Gastroesophageal sphincter (tissue), 3 donors: ENCODE measurements around the gene SETD1A.
A peak's percentile ranks its signal among the peaks of the same experiment; 100 is the strongest.

Experiments
- EP300 ChIP-seq: sonication (generic); formaldehyde crosslinking; IDR thresholded peaks from one replicate; pipeline ENCODE4 v1.6.1; 2017; ENCODE audit warnings: antibody characterized with exemption, mild to moderate bottlenecking
- POLR2A ChIP-seq, 2 donors: fragments of 450-650 bp; IDR thresholded peaks; one replicate each; pipeline ENCODE4 v1.6.1; 2017; ENCODE audit warnings: antibody characterized with exemption in 2 of 2, mild to moderate bottlenecking in 2 of 2, moderate library complexity in 1 of 2
- POLR2AphosphoS5 ChIP-seq: sonication (generic); formaldehyde crosslinking; IDR thresholded peaks from one replicate; pipeline ENCODE4 v1.6.1; 2017; ENCODE audit warnings: antibody characterized with exemption
- TF ChIP-seq, protein P1 (sequence below), 4 experiments: fragments of 200-600 bp in 2 of 4; fragments of 450-650 bp in 2 of 4; sonication (generic) in 1 of 4; IDR thresholded peaks; one replicate each; pipeline ENCODE4 v1.5.1; 2017 to 2019; ENCODE audit warnings: antibody characterized with exemption in 4 of 4, mild to moderate bottlenecking in 2 of 4, moderate library complexity in 2 of 4

DNA sequence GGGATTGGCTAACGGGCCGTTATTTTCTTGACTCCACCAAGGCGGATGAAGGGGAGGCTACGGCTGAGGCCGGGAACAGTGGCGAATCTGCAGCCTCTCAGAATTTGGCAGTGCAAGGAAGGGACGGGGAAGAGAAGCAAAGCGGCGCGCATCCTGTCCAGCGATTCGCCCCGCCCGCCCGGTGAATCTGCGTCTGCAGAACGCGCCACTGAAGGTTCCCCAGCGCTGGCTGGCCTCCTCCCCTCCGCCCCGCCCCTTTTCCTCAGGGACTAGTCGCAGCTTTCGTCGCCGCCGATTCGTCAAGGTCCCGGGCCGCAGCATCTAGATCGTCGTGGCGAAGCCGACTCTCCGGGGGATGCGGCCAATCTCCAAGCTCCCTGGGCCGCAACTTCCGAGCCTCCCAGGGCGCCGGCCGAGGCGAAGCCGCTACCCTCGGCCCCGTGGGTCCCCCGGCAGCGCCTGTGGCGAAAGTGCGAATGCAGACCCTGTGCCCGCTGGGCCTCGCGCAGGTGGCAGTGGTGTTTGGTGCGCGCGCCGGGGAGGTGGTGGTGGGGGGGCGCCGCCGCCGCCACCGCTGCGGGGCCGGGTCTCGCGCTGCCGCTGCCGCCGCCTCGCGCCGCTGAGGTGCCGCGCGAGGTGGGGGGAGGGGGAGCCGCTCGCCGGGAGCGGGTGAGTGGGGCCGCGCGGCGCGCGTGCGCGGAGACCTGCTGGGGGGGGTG is at the start of gene SETD1A:
- TF ChIP-seq, protein P1, sequence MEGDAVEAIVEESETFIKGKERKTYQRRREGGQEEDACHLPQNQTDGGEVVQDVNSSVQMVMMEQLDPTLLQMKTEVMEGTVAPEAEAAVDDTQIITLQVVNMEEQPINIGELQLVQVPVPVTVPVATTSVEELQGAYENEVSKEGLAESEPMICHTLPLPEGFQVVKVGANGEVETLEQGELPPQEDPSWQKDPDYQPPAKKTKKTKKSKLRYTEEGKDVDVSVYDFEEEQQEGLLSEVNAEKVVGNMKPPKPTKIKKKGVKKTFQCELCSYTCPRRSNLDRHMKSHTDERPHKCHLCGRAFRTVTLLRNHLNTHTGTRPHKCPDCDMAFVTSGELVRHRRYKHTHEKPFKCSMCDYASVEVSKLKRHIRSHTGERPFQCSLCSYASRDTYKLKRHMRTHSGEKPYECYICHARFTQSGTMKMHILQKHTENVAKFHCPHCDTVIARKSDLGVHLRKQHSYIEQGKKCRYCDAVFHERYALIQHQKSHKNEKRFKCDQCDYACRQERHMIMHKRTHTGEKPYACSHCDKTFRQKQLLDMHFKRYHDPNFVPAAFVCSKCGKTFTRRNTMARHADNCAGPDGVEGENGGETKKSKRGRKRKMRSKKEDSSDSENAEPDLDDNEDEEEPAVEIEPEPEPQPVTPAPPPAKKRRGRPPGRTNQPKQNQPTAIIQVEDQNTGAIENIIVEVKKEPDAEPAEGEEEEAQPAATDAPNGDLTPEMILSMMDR (IDR thresholded peaks at IDR 0.05), result peak in 2 of 4 experiments; percentile 2 to 16
- TF ChIP-seq POLR2A (IDR thresholded peaks at IDR 0.05) (peak; percentile 52 to 58), POLR2AphosphoS5 (peak; percentile 69), EP300 (no peak)
